Tongue (tissue), 3 donors: Measurements from ENCODE around the gene UBL7. TPM values are rescaled to one million over a fixed set of nuclear protein-coding genes. Genes with fewer than 3 reads are reported as not detected.

ENCODE experiments used
- DNase-seq: peaks from one replicate; pipeline ENCODE4 v3.0.0-alpha.2; 2015
- small RNA-seq: library from RNA; depleted of rRNA; stranded (forward); fragments of <200 nt; gene quantifications from one replicate; pipeline ENCODE3, GENCODE V24; 2014; ENCODE audit warnings: low replicate concordance
- total RNA-seq: library from RNA; depleted of rRNA; stranded (reverse); fragments of >200 nt; gene quantifications from one replicate; pipeline ENCODE4 v1.2.3, GENCODE V29; 2014

The UBL7 gene
- total RNA-seq, 1 donor from 2014 or later: 21.4 TPM

- DNase-seq: no peak
These were observed 54.4 kb downstream of the UBL7 start for GRCh38 chr15:74406517-74406916.

- DNase-seq: no peak
These were observed 55.1 kb downstream of the UBL7 start for GRCh38 chr15:74405823-74406222.

GRCh38 chr15:74403991-74404563 is 56.9 kb downstream of the UBL7 start:
- DNase-seq: peak; percentile 53

- DNase-seq: no peak
These were observed 57.4 kb downstream of the UBL7 start for GRCh38 chr15:74403588-74403919.

GRCh38 chr15:74402873-74403587 is 57.9 kb downstream of the UBL7 start:
- DNase-seq: no peak

GRCh38 chr15:74402337-74402841 is 58.6 kb downstream of the UBL7 start:
- DNase-seq: no peak

GRCh38 chr15:74400915-74401757 is 59.8 kb downstream of the UBL7 start:
- no peak for DNase-seq

GRCh38 chr15:74400313-74400860 is 60.6 kb downstream of the UBL7 start:
- no peak for DNase-seq

- DNase-seq: no peak
These were observed 61.2 kb downstream of the UBL7 start for GRCh38 chr15:74399511-74400312.

GRCh38 chr15:74399100-74399499 is 61.9 kb downstream of the UBL7 start:
- DNase-seq: no peak

- DNase-seq: no peak
These were observed 62.8 kb downstream of the UBL7 start for GRCh38 chr15:74398183-74398582.

GRCh38 chr15:74397239-74398068 is 63.5 kb downstream of the UBL7 start:
- no peak for DNase-seq

GRCh38 chr15:74396445-74397238 is 64.3 kb downstream of the UBL7 start:
- no peak for DNase-seq

- no peak for DNase-seq
These were observed 64.9 kb downstream of the UBL7 start for GRCh38 chr15:74396146-74396438.

Small RNA genes within 50 kb of the gene (small RNA-seq; reads per million reads assigned to genes)
- not detected for gene MIR6881
- gene RF00591: not detected

Other genes starting within 250 kb of the UBL7 start
- gene CCDC33, start 224.8 kb downstream of the UBL7 start, total RNA-seq: 0.41 TPM
- 0.21 TPM for gene CYP11A1, start 93.5 kb downstream of the UBL7 start, total RNA-seq
- gene SEMA7A, start 27.2 kb downstream of the UBL7 start, total RNA-seq: 5.8 TPM
- 4.1 TPM for gene ARID3B, start 80.1 kb upstream of the UBL7 start, total RNA-seq
- 54.6 TPM for gene CLK3, start 154.7 kb upstream of the UBL7 start, total RNA-seq
- 18.8 TPM for gene EDC3, start 234.9 kb upstream of the UBL7 start, total RNA-seq